MG63 (cell line): ENCODE measurements around the gene CALML3. TPM values are rescaled to one million over a fixed set of nuclear protein-coding genes. Genes with fewer than 3 reads are reported as not detected.
"Not testable (repeated sequence)": the region's sequence is repeated elsewhere in the genome, so short reads cannot be mapped to it uniquely, and the experiment has no call there.

ENCODE experiments used
- DNase-seq: peaks from one replicate; pipeline ENCODE4 v3.0.0-alpha.2; 2020
- H3K27me3 ChIP-seq: fragments of 250-450 bp; sonication (Bioruptor Pico); 2 replicates; pipeline ENCODE4 v1.5.1; 2020; ENCODE audit warnings: mild to moderate bottlenecking, moderate library complexity
- H3K36me3 ChIP-seq: fragments of 250-450 bp; sonication (Bioruptor Pico); 2 replicates; pipeline ENCODE4 v1.5.1; 2020; ENCODE audit warnings: mild to moderate bottlenecking, moderate library complexity
- H3K4me3 ChIP-seq: fragments of 250-450 bp; sonication (Bioruptor Pico); 2 replicates; pipeline ENCODE4 v1.5.1; 2020; ENCODE audit warnings: mild to moderate bottlenecking, moderate library complexity
- H3K9me3 ChIP-seq: fragments of 250-450 bp; sonication (Bioruptor Pico); 2 replicates; pipeline ENCODE4 v1.5.1; 2020; ENCODE audit warnings: mild to moderate bottlenecking, moderate library complexity
- total RNA-seq: library from RNA; depleted of rRNA; stranded (reverse); fragments of >200 nt; shearing (Covaris generic); gene quantifications from 2 replicates; pipeline ENCODE4 v1.2.3, GENCODE V29; 2014; ENCODE audit warnings: low replicate concordance; rRNA removed

Gene CALML3
- not detected in 2 replicates for total RNA-seq

DNA sequence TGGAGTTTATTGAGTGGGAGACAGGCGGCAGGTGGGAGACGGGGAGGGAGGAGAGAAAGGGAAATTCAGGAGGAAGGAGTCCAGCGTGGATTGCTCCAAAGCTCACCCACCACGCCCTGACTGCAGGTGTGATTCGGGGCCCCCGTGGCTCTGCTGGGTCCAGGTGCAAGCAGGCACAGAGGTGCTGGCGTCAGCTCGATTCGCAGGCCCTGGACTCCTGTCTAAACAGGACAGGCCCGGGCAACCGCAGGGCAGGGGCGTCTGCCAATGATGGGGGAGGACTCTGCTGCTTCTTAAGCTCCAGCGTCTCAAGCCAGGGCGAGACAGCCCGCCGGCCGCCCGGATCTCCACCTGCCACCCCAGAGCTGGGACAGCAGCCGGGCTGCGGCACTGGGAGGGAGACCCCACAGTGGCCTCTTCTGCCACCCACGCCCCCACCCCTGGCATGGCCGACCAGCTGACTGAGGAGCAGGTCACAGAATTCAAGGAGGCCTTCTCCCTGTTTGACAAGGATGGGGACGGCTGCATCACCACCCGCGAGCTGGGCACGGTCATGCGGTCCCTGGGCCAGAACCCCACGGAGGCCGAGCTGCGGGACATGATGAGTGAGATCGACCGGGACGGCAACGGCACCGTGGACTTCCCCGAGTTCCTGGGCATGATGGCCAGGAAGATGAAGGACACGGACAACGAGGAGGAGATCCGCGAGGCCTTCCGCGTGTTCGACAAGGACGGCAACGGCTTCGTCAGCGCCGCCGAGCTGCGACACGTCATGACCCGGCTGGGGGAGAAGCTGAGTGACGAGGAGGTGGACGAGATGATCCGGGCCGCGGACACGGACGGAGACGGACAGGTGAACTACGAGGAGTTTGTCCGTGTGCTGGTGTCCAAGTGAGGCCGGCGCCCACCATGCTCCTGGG, at the start of gene CALML3:
TSS of gene CALML3 (plus strand) at position 321 of the 920 bp plus-strand sequence. CDS start at position 446, 125 bp downstream.
- DNase-seq, result no peak
- Histone ChIP-seq H3K9me3 (no peaks in the 10 kb centered on the region), H3K27me3 (no peaks in the 10 kb centered on the region), H3K4me3 (no peak within 1 kb of the TSS), H3K36me3 (no peaks in the 10 kb centered on the region)

DNA sequence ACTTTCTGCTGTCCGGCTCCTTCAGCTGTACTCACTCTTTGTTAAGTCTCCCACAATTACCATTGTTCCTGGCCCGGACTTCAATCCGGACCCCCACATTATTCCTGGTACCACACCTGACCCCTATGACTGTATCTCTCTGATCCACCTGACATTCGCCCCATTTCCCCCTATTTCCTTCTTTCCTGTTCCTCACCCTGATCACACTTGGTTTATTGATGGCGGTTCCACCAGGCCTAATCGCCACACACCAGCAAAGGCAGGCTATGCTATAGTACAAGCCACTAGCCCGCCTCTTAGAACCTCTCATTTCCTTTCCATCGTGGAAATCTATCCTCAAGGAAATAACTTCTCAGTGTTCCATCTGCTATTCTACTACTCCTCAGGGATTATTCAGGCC, 49.7 kb upstream of the CALML3 start:
- not testable (repeated sequence) for H3K4me3 ChIP-seq, DNase-seq, H3K36me3 ChIP-seq, H3K27me3 ChIP-seq, H3K9me3 ChIP-seq

DNA sequence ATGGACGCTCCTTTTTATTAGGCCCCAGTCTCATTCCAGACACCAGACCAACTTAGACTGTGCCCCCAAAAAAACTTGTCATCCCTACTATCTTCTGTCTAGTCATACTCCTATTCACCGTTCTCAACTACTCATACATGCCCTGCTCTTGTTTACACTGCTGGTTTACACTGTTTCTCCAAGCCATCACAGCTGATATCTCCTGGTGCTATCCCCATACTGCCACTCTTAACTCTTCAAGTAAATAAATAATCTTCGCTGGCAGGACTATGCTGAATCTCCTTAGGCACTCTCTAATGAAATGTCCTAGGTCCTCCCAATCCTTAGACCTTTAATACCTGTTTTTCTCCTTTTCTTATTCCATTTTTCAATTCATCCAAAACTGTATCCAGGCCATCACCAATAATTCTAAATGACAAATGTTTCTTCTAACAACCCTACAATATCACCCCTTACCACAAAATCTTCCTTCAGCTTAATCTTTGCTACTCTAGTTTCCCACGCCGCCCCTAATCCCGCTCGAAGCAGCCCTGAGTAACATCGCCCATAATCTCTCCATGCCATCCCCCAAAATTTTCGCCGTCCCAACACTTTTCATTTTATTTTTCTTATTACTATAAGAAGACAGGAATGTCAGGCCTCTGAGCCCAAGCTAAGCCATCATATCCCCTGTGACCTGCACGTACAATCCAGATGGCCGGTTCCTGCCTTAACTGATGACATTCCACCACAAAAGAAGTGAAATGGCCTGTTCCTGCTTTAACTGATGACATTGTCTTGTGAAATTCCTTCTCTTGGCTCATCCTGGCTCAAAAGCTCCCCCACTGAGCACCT, 48.6 kb upstream of the CALML3 start:
- not testable (repeated sequence) for H3K36me3 ChIP-seq

DNA sequence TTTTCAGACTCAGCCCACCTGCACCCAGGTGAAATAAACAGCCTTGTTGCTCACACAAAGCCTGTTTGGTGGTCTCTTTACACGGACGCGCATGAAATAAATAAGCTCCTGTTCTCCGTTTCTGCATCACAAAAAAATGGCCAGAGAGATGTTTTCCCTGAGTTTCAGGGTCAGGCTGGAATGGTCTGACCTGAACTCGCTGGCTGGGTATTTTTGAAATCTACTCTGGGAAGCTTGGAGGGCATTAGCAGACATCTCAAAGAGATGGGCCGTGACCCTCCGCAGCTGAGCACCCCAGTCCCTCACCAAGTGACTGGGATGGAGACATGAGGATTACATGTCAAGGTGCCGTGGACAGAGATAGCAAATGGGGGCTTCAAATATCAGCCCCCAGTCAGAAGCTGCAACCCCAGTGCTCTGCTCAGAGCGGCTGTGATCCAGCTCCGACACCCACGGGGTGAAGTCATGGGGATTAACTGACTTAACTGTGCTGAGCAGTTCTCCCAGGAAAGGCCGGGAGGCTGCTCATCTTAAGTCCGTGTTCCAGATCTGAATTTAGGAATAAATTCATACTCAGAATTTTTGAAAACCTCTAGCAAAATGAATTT, 47.7 kb upstream of the CALML3 start:
- H3K36me3 ChIP-seq, result no peaks in the 10 kb centered on the region
- no peak for DNase-seq
- H3K9me3 ChIP-seq, result no peaks in the 10 kb centered on the region
- H3K4me3 ChIP-seq, result no peak overlapping the region
- no peaks in the 10 kb centered on the region for H3K27me3 ChIP-seq

More for the DNA sequence above, 48.6 kb upstream of the CALML3 start:
- H3K4me3 ChIP-seq, H3K9me3 ChIP-seq, H3K27me3 ChIP-seq, DNase-seq: not testable (repeated sequence)

DNA sequence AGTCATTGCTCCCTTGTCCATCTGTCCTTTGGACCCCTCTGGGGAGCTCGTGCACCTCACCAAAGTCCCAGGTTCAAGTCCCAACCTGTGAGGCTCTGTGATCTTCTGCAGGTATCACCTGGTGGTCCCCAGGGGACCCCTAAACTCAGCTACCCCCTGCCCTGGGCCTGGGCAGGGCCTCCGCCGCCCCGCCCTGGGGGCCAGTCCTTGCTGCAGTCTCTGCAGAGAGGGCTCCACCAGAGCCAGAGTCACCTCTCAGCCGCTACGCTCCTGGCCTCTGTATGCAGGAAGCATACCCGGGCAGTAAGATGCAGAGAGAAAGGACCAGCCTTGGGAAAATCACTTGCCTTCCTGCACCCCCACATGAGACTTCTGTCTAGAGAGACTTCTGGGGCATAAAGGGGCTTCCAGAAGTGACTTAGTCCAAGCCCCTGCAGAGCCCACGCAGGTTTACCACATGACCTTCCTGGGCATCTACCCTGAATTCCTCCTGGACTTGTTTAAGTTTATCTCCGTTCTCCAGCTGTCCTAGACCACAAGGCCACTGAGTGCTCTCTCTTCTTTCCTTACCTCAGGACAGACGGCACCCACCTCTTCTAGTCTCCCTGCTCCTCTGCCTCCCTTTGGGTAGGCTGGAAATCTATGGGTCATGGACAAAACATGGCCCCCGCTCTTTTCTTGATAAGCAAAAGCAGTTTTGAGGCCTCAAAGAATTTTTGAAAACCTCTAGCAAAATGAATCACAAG, 46.6 kb upstream of the CALML3 start:
- Histone ChIP-seq H3K36me3 (no peaks in the 10 kb centered on the region), H3K9me3 (no peaks in the 10 kb centered on the region), H3K4me3 (no peak overlapping the region), H3K27me3 (no peaks in the 10 kb centered on the region)
- no peak for DNase-seq

DNA sequence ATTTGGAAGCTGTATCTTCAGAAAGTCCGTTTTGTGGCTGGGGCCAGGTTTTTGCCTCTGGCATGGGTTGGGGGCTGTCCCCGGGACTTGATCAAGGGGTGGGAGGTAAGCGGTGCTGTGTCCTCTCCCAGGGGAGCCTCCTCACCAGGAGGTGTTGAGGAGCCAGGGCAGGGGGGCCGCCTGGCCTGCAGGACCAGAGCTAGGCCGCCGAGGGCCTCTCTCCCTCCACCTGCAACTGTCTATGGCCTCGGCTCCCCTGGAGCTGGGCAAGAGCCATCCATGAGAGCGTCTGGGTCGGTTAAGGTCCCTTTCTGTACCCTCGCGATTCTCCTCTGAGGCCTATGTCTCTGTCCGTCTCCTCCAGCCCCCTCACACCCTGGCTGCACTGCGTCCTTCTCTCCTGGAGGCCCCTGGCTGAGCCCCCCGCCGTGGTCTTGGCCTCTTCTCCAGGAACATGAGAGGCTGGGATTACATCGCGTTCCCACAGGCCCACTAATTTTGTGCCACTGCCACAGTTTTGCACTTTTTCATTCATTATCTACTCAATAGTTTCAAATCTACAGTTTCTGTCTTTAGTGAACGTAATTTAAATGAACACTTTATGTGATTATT, 46.0 kb upstream of the CALML3 start:
- Histone ChIP-seq H3K9me3 (peaks cover under 1% of the 10 kb centered on the region; the same call in 1 of the 2 replicates), H3K27me3 (no peaks in the 10 kb centered on the region), H3K4me3 (no peak overlapping the region), H3K36me3 (no peaks in the 10 kb centered on the region)
- DNase-seq, result no peak

DNA sequence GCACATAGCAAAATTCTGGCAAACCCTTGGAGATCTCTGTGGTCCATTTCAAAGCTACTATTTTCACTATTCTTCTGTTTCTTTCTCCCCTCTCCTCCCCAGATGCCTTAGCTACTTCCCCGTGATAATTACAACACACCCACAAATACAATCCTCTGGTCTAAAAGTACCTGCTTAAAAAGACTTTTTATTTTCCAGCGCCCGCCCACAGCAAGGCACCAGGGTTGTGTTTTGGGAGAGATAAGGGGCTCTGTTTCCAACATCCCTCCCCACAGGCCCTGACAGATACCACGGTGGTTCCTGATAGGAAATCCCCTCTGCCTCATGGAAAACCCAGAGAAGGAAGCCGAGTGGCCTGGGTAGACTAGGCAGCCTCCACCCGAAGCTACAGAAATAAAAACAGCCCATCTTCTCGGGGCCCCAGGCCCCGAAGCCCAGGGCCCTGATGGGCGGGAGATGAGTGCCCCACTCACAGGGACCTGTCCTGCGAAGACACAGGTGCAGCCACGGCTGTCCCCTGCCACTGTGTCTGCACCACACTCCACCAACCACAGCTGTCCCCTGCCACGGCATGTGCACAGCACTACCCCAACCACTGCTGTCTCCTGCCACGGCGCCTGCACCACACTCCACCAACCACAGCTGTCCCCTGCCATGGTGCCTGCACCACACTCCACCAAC, 45.1 kb upstream of the CALML3 start:
- no peak for DNase-seq
- Histone ChIP-seq H3K9me3 (peaks cover 5% of the 10 kb centered on the region; the same call in 1 of the 2 replicates), H3K4me3 (no peak overlapping the region), H3K36me3 (no peaks in the 10 kb centered on the region), H3K27me3 (no peaks in the 10 kb centered on the region)

DNA sequence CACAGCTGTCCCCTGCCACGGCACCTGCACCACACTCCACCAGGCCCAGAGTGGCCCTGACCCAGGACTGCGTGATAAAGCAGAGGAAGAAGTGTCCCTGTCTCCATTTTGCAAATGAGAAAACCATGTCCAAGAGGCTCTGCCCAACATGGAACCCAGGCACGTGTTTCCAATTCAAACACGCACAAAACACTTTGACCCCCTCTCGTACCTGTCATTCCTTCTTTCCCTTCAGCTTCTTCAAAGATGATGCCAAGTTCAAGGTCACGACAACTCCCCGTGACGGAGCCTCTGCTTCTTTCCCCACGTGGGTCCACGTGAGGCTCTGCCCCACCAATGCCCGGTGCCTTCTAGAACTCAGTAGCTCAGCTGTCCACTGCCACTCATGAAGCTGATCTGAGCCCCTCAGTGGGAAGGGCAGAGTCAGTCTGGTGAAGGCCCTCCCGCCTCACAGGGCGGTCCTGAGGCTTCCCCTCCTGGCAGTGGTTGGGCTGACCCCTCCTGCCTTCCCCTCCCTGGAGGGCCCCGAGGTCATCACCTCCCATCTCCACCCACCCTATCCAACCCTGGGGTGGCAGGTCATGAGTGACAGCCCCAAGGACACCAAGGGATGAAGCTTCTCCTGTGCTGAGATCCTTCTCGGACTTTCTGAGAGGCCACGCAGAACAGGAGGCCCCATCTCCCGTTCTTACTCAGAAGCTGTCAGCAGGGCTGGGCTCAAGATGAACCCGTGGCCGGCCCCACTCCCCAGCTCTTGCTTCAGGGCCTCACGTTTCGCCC, 44.4 kb upstream of the CALML3 start:
- Histone ChIP-seq H3K27me3 (no peaks in the 10 kb centered on the region), H3K9me3 (peaks cover 5% of the 10 kb centered on the region; the same call in 1 of the 2 replicates), H3K4me3 (no peak overlapping the region), H3K36me3 (no peaks in the 10 kb centered on the region)
- DNase-seq, result no peak

DNA sequence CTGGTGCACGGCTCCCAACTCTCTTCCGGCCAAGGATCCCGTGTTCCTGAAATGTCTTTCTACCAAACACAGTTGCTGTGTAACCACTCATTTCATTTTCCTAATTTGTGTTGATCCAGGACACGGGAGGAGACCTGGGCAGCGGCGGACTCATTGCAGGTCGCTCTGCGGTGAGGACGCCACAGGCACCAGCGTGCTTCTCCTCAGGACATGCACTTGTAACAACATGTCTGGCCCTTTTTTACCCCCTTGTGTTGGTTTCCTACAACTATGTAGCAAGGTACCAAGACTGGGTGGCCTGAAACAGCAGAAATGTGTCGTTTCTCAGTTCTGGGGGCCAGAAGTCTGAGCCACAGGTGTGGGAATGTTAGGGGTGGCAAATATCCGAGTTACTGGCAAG, 43.6 kb upstream of the CALML3 start:
- no peaks in the 10 kb centered on the region for H3K36me3 ChIP-seq
- H3K27me3 ChIP-seq, result no peaks in the 10 kb centered on the region
- H3K4me3 ChIP-seq, result no peak overlapping the region
- H3K9me3 ChIP-seq, result peaks cover 5% of the 10 kb centered on the region; the same call in 1 of the 2 replicates
- DNase-seq, result no peak

DNA sequence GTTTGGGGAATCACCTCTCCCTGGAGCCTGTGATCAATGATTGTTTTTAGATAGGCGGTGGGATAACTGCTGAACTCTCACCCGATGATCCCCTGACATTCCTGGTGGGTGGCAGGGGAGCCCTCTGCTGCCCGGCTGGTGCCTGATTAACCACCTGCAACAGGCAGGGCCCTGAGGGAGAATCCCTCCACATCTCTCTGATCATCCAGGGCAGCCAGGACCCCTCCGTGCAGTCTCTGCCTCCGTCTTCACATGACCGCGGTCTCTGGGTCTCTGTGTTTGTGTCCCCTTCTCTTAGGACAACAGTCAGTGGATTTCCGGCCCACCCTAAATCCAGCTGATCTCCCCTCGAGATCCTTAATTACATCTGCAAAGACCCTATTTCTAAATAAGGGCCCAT, 42.7 kb upstream of the CALML3 start:
- Histone ChIP-seq H3K9me3 (peaks cover 5% of the 10 kb centered on the region; the same call in 1 of the 2 replicates), H3K36me3 (no peaks in the 10 kb centered on the region), H3K4me3 (no peak overlapping the region), H3K27me3 (no peaks in the 10 kb centered on the region)
- DNase-seq, result no peak

DNA sequence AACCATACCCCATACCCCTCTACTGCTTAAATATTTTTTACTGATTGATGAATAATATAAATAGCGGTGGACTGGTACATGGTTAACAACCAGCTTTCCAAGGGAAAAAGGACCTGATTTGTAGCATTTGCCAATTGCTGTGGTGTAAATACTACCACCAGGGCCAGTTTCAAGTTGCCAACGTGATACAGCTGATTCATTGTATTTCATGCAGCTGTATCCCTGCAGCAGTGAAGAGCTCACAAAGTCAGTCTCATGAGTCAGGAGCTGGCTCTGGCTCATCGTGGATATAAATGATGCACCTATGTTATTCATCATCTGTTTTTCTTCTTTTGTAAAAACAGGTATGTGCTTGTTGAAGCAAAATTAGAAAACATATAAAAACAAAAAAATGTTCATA, 40.6 kb upstream of the CALML3 start:
- Histone ChIP-seq H3K36me3 (no peaks in the 10 kb centered on the region), H3K4me3 (no peak overlapping the region), H3K9me3 (peaks cover 5% of the 10 kb centered on the region; the same call in 1 of the 2 replicates), H3K27me3 (no peaks in the 10 kb centered on the region)
- no peak for DNase-seq

DNA sequence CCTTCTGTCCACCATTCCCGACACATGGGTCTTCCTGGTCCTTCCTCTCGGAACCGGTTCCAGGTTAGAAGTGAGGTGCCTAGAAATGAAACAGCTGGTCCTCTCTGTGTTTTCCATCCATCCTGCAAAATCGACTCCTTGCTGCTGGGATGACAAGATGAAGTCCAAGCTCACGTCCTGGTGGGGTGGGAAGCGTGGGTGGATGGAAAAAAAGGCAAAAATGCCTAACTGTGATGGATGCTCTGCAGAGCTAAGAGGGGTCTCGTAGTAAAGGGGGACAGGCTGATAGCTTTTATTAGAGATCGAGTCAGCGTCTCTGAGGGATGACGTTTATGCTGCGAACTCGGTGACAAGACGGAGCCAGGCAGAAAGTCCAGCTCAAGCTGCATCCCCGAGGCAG, 39.5 kb upstream of the CALML3 start:
- H3K9me3 ChIP-seq, result peaks cover 5% of the 10 kb centered on the region; the same call in 1 of the 2 replicates
- H3K27me3 ChIP-seq, result no peaks in the 10 kb centered on the region
- no peaks in the 10 kb centered on the region for H3K36me3 ChIP-seq
- H3K4me3 ChIP-seq, result no peak overlapping the region
- no peak for DNase-seq

DNA sequence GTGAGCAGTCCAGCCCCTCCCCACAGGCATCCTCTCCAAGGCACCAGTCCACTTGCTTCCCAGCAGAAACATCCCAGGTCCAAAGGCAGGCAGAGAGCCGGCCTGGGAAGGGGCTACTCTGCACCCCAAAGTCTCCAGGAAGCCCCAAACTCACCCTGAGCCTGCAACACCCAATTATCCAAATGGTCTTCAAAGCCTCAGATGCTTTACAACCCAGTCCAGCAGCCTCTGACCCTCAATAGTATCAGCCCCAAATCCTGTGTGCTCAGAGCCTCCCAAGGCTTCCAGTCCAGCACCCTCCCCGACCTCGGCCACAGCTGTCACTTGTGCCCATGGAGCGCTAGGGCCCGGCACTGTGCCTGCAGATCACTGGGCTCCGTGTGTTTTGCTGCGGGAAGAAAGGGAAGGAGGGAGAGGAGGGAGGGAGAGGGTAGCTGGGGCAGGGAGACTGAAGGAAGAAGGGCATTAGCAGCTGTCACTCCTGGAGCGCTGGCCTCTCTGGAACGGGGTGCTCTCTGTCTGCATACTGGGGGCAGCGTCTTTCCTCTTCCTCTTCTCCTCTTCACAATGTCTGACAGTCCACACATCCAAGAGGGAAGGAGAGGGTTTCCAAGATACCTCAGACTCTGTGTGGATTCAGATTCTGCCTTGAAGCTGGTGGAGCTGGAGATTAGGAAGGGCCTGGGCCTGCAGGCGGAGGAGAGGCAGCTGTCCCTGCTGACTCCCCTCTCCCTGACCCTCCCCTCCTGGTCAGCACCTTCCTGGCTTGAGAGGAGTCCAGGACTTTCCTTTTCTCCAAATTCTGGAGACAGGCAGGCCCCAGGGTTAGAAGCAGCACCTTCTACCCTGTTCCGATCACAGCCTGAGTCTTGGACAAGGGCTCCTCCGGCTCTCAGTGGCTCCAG, 38.6 kb upstream of the CALML3 start:
- no peak for DNase-seq
- H3K9me3 ChIP-seq, result peaks cover 5% of the 10 kb centered on the region; the same call in 1 of the 2 replicates

DNA sequence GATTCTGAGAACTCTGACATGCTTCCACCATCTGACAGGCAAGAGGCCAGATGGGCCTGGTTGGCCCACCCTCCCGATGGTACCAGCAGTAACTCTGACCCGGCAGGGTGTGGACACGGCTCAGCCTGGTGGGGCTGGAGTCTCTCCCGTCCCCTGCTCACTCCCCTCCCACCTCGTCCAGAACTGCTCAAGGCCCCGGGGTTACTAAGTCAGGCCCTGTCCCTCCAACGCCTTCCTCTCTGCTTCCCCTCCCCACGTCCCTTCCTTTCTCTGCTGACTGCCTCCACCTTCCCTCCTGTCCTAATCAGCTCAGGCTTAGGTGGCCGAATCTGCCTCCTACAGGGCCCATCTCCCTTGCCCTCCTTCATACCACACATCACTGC, 37.9 kb upstream of the CALML3 start:
- Histone ChIP-seq H3K4me3 (no peak overlapping the region), H3K27me3 (no peaks in the 10 kb centered on the region), H3K36me3 (no peaks in the 10 kb centered on the region), H3K9me3 (peaks cover 5% of the 10 kb centered on the region; the same call in 1 of the 2 replicates)
- no peak for DNase-seq

More for the DNA sequence above, 38.6 kb upstream of the CALML3 start:
- Histone ChIP-seq H3K27me3 (no peaks in the 10 kb centered on the region), H3K4me3 (no peak overlapping the region), H3K36me3 (no peaks in the 10 kb centered on the region)
